Endothelial cell of umbilical vein (primary cell): Measurements from ENCODE around the gene MORF4L1.

Experiments
- EZH2 ChIP-seq: IDR thresholded peaks from 2 replicates; pipeline ENCODE4 v1.6.1; 2012; ENCODE audit warnings: borderline replicate concordance, low read depth, mild to moderate bottlenecking, moderate library complexity, low read length, inconsistent platforms; ENCODE audit not compliant: severe bottlenecking
- FOS ChIP-seq: IDR thresholded peaks from 2 replicates; pipeline ENCODE4 v1.6.1; 2011; ENCODE audit warnings: mild to moderate bottlenecking, low read length, moderate library complexity, borderline replicate concordance; ENCODE audit not compliant: insufficient read depth
- GATA2 ChIP-seq: IDR thresholded peaks from 2 replicates; pipeline ENCODE4 v1.7.0; 2011; ENCODE audit warnings: low read depth, mild to moderate bottlenecking, moderate library complexity, mixed read lengths, low read length; ENCODE audit not compliant: insufficient read length, insufficient read depth
- JUN ChIP-seq: IDR thresholded peaks from 2 replicates; pipeline ENCODE4 v1.6.1; 2011; ENCODE audit warnings: borderline replicate concordance, low read depth; ENCODE audit not compliant: insufficient read length, insufficient read depth
- MYC ChIP-seq: IDR thresholded peaks from one replicate; pipeline ENCODE4 v1.6.1; 2011; ENCODE audit warnings: mild to moderate bottlenecking, low read depth, low read length
- POLR2A ChIP-seq: IDR thresholded peaks from 2 replicates; pipeline ENCODE4 v1.6.1; 2012; ENCODE audit warnings: low read depth, mild to moderate bottlenecking, control low read depth, low read length
- POLR2AphosphoS5 ChIP-seq: IDR thresholded peaks from 2 replicates; pipeline ENCODE4 v1.6.1; 2012; ENCODE audit warnings: low read depth, mild to moderate bottlenecking, control low read depth, low read length, moderate library complexity; ENCODE audit not compliant: insufficient read depth
- TF ChIP-seq, protein P1 (sequence below), 2 donors: IDR thresholded peaks; 1 replicate in 1 of 2; 2 replicates in 1 of 2; pipeline ENCODE4 v1.5.1; 2011; ENCODE audit warnings: low read length in 2 of 2, mild to moderate bottlenecking in 2 of 2, moderate library complexity in 2 of 2, control low read depth in 1 of 2, inconsistent platforms in 1 of 2, low read depth in 1 of 2; ENCODE audit not compliant: insufficient read depth in 1 of 2; ENCODE audit errors: extremely low read depth in 1 of 2
- TF ChIP-seq, protein P2 (sequence below): IDR thresholded peaks from 2 replicates; pipeline ENCODE4 v1.6.1; 2011; ENCODE audit not compliant: insufficient read depth, insufficient read length

DNA sequence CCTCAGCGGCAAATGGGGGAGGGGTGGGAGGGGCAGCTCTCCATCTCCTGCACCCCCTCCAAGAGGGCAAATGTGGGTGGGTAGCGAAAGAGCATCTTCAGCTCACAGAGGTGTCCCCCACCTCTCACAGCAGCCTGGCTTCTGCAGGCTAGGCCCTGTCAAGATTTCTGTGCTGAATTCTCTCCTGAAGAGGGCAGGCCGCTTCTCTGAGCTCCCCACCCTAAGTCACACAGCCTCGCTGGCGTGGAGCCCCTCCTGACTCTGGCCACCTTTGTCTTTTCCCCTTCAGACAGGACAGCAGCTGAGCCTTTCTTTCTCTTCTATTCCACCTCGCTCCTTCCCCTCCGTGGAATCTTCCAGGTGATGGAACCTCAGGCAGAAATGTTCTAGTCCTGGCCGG, 35.1 kb upstream of the MORF4L1 start:
- TF ChIP-seq, protein P1, sequence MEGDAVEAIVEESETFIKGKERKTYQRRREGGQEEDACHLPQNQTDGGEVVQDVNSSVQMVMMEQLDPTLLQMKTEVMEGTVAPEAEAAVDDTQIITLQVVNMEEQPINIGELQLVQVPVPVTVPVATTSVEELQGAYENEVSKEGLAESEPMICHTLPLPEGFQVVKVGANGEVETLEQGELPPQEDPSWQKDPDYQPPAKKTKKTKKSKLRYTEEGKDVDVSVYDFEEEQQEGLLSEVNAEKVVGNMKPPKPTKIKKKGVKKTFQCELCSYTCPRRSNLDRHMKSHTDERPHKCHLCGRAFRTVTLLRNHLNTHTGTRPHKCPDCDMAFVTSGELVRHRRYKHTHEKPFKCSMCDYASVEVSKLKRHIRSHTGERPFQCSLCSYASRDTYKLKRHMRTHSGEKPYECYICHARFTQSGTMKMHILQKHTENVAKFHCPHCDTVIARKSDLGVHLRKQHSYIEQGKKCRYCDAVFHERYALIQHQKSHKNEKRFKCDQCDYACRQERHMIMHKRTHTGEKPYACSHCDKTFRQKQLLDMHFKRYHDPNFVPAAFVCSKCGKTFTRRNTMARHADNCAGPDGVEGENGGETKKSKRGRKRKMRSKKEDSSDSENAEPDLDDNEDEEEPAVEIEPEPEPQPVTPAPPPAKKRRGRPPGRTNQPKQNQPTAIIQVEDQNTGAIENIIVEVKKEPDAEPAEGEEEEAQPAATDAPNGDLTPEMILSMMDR (IDR thresholded peaks at IDR 0.05; ENCODE audit: extremely low read depth in 1 of 2, insufficient read depth in 1 of 2, low read depth in 1 of 2, low read length in 2 of 2), result no peak
- TF ChIP-seq EZH2 (no peak), POLR2AphosphoS5 (no peak), POLR2A (no peak), MYC (no peak), FOS (no peak), JUN (no peak), GATA2 (no peak)
- TF ChIP-seq, protein P2, sequence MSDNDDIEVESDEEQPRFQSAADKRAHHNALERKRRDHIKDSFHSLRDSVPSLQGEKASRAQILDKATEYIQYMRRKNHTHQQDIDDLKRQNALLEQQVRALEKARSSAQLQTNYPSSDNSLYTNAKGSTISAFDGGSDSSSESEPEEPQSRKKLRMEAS, result no peak
